ENCODE results near the gene RGS7BP.
"Not testable (repeated sequence)": the region's sequence is repeated elsewhere in the genome, so short reads cannot be mapped to it uniquely, and the experiment has no call there.

The RGS7BP gene

GRCh38 chr5:64534033-64534432 is 28.2 kb downstream of the RGS7BP start:
- no peak for DNase-seq (ENCODE audit: extremely low spot score, insufficient read length, low read depth)
- no peak for FAIRE-seq

DNA sequence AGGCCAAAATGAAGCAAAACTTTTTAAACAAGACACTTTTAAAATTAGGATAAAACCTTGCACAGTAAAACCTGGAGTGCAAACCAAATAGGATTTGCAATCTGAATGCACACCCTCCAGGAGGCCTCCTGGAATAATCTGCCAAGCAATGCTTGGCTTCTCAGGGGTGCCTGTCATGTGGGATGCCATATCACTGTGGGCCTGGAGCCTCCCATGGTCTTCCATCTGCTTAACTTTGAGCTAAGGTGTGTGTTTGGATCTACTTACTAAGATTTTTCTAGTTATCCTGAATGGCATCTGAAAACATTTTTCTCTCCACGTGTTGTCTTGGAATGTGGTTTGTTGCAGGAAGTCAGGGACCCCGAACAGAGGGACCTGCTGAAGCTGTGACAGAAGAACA is 52.1 kb downstream of the RGS7BP start:
- no peak for DNase-seq (ENCODE audit: extremely low spot score, insufficient read length, low read depth)
- FAIRE-seq, result no peak

DNA sequence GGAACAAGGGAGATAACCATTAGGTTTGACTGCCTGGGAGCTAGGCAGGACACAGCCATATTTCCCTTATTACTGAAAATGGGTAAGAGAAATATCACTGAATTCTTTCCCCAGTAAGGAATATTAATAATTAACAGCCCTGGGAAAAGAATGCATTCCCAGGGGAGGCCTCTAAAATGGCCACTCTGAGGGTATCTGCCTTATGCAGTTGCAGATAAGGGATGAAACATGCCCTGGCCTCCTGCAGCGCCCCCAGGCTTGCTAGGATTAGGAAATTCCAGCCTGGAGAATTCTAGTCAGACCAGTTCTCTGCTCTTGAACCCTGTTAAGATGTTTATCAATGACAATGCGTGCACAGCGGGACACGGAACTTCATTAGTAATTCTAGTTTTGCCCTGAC is 52.8 kb downstream of the RGS7BP start:
- not testable (repeated sequence) for FAIRE-seq; DNase-seq (ENCODE audit: extremely low spot score, insufficient read length, low read depth)

- FAIRE-seq (no peak), DNase-seq (ENCODE audit: extremely low spot score, insufficient read length, low read depth) (no peak)
Measured at GRCh38 chr5:64566310-64566916, 60.6 kb downstream of the RGS7BP start.

- no peak for FAIRE-seq
- DNase-seq (ENCODE audit: extremely low spot score, insufficient read length, low read depth), result no peak
Measured at GRCh38 chr5:64569858-64570257, 64.0 kb downstream of the RGS7BP start.

- DNase-seq (ENCODE audit: extremely low spot score, insufficient read length, low read depth) (no peak), FAIRE-seq (no peak)
Measured at GRCh38 chr5:64570395-64570996, 64.7 kb downstream of the RGS7BP start.

GRCh38 chr5:64575561-64575960 is 69.7 kb downstream of the RGS7BP start:
- FAIRE-seq (no peak), DNase-seq (ENCODE audit: extremely low spot score, insufficient read length, low read depth) (no peak)

DNA sequence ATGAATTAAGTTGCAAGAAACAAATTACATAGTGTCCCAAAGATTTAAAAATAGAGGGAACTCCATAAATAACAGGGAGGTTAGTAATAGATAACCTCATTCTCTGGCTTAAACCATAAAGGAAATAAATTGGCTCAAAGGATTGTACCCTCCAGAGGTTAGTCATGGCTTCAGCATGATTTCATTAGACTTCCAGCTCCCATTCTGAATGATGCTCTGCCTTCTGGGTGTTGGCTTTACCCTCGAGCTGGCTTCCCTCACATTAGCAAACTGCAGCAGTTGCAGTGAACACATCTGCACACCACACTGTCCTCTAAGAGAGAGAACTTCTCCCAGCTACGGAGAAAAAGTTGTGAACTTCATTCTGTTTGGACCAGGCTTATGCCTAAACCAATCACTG is 70.4 kb downstream of the RGS7BP start:
- FAIRE-seq (no peak), DNase-seq (ENCODE audit: extremely low spot score, insufficient read length, low read depth) (no peak)

GRCh38 chr5:64585646-64586045 is 79.8 kb downstream of the RGS7BP start:
- DNase-seq (ENCODE audit: extremely low spot score, insufficient read length, low read depth), result no peak
- FAIRE-seq, result no peak

DNA sequence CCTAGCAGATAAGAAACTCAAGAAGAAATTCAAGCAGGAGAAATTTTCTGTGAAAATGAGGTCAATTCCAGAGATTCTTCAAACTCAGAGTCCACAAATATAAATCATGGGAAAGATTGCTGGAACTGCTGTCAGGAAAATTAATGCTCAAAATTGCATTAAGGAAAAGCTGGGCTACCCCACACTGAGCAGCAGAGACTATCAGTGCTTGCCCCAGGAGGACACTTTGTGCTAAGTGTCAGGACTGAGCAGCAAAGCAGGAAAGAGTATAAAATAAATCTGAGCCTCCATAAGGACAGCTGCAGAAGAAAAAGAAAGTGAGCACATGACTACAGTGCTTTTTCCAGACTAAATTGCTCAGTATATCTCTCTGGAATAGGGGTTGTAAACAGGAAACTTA is 81.6 kb downstream of the RGS7BP start:
- no peak for FAIRE-seq
- DNase-seq (ENCODE audit: extremely low spot score, insufficient read length, low read depth), result no peak

GRCh38 chr5:64592730-64593341 is 87.0 kb downstream of the RGS7BP start:
- FAIRE-seq (no peak), DNase-seq (ENCODE audit: extremely low spot score, insufficient read length, low read depth) (no peak)

DNA sequence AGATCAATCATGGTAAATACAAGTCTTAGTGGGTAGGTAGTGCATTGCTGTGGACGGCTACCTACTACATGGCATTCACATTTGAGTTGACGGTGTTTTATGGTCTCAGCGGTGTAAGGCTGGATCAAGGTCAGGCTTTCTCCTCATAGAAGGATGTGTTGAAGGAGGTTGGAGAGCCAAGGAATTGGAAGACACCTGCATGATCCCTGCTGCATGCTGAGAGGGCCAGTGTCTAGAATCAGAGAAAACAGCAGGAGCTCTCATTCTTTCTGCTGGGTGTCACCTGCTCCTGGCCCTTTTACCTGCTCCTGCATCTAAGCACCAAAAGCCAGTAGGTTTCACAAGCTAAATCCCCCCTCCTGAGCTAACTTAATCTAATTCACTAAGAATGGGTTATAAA is 88.2 kb downstream of the RGS7BP start:
- no peak for FAIRE-seq
- no peak for DNase-seq (ENCODE audit: extremely low spot score, insufficient read length, low read depth)

DNA sequence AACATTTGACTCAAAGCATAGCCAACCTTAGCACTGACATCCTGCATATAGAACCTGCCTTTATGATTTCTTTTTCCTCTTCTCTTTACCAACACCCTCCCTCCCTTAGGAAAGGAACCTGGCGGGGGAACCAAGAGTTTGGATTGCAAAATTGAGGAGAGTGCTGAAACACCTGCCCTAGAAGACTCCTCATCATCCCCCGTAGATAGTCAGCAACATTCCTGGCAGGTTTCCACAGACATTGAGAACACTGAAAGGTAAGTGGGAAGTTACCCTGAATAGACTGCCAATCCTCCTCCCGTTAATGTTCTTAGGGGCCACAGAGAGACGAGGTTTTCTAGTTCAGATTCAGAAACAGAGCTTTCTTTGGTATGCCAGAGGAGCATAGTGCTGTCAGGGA is 88.8 kb downstream of the RGS7BP start:
- FAIRE-seq (no peak), DNase-seq (ENCODE audit: extremely low spot score, insufficient read length, low read depth) (no peak)

GRCh38 chr5:64595031-64595855 is 89.4 kb downstream of the RGS7BP start:
- FAIRE-seq, result no peak
- DNase-seq (ENCODE audit: extremely low spot score, insufficient read length, low read depth), result no peak

DNA sequence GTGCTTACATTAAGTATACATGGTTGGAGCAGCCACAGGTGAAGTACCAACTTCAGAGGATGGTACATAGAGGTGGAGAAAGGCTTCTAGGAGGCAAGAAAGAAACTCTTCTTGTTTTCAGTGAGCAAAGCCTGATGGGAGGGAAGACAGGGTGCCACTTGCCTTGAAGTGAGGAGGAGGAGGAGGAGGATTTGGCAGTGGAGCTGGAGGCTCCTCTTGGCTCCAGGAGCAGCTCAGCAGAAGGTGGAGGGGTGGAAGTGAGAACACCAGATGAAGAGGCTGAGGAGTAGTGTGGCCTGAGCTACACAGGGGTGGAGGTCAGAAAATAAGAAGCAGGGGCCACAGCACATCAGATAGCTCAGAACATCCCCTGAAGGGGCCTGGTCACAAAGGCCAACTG is 93.4 kb downstream of the RGS7BP start:
- DNase-seq (ENCODE audit: extremely low spot score, insufficient read length, low read depth) (no peak), FAIRE-seq (no peak)

DNA sequence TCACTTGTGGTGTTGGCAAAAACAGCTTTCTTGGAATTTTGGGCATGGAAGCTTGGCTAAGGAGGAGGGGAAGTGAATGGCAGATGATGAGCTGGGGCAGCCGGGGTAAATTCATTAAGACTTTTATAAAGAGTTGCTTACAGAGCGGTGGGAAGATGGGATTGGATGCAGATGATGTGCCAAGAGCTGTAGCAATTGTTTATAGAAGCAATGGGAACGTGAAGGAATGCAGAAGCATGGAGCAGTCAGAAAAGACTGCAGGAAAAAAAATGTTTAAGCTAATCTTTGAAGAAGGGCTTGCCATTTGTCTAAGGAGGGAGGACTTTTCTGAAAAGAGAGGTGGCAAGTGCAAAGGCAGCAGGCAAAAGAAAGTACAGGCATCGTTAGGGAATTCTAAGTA is 97.9 kb downstream of the RGS7BP start:
- DNase-seq (ENCODE audit: extremely low spot score, insufficient read length, low read depth) (no peak), FAIRE-seq (no peak)

GRCh38 chr5:64606926-64607325 is 101.1 kb downstream of the RGS7BP start:
- DNase-seq (ENCODE audit: extremely low spot score, insufficient read length, low read depth) (no peak), FAIRE-seq (no peak)

DNA sequence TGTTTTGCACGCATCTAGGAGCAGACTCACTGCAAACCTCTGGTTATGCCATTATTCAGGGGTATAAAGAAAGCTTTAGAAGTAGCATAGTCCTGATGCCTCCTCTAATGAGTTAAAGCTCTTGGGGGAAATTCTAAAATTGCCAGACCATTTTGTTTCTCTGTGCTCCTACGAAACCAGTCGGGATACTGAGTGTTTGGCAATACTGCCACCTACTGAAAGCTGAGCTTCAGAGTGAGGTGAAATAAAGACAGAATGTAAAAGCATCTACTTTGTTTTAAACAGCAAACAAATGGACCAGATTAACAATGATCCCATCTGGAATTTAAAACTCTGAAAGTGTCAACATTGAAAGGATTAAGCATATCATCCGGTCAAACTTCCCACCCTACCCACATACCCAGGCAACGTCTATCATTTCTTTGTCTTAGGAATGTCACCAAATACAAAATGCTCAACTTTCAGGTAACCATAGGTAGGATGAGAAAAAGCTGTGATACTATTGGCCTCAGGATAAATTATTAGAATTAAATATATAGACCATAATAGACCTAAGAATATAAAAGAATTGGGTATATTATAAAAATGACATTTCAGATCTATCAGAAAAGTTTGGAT is 106.6 kb downstream of the RGS7BP start:
- FAIRE-seq, result peak; percentile 90

DNA sequence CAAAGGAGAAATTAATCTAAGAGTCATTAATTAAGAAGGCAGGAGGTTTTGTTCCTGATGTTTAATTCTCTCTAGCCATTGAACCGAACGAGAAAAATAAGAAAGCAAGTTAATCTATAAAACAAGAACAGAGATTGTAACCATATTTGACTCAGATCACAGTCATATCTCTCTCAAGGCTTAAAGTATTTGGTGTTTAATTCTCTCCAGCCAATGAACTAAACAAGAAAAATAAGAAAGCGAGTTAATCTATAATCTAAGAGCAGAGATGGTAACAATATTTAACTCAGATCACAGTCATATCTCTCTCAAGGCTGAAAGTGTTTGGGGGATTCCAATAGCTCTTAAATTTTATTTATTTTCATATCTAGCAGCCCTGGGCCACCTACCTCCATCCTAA is 110.1 kb downstream of the RGS7BP start:
- no peak for DNase-seq (ENCODE audit: extremely low spot score, insufficient read length, low read depth)
- FAIRE-seq, result peak; percentile 56

More for the DNA sequence above, 106.6 kb downstream of the RGS7BP start:
- no peak for DNase-seq (ENCODE audit: extremely low spot score, insufficient read length, low read depth)

DNA sequence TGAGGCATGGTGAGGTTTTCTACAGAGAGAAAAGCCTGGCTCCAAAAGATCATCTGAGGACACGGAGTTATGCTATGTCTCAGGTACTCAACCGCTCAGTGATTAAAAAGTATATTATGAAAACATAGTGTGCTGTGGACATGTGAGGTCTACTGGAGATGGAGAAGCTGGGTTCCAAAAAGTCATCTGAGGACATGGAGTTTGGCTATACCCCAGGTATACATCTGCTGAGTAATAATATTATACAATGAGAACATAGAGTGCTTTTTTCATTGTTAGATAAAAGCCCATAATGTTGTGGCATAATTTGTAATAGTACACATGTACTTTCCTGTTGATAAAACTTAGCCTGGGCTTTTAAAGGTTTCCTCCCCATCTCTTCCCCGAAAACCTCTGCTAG is 113.8 kb downstream of the RGS7BP start:
- DNase-seq (ENCODE audit: extremely low spot score, insufficient read length, low read depth) (no peak), FAIRE-seq (no peak)

GRCh38 chr5:64622991-64623390 is 117.2 kb downstream of the RGS7BP start:
- DNase-seq (ENCODE audit: extremely low spot score, insufficient read length, low read depth) (no peak), FAIRE-seq (no peak)

All from GM18507 (cell line).